Endothelial cell of umbilical vein (primary cell): ENCODE measurements around the gene NPTX1. TPM values are rescaled to one million over a fixed set of nuclear protein-coding genes. Genes with fewer than 3 reads are reported as not detected.

ENCODE experiments used
- BruUV-seq: library from RNA; stranded (reverse); fragments of 400-500 nt; replicated peaks from 2 replicates; lab custom pipeline; 2021; lab: Mats Ljungman, UMichigan
- CTCF ChIA-PET: fragments of 300-600, 350-600 bp; sonication (Branson Sonifier 250); formaldehyde crosslinking; loops from one replicate; lab custom pipeline; 2021; ENCODE audit warnings: antibody characterized with exemption, inconsistent platforms; lab: Charles Lee
- POLR2A ChIA-PET: fragments of 300-600, 350-600 bp; sonication (Branson Sonifier 250); formaldehyde crosslinking; loops from one replicate; lab custom pipeline; 2021; ENCODE audit warnings: antibody characterized with exemption, inconsistent platforms; lab: Charles Lee
- DNase-seq: peaks from one replicate; pipeline ENCODE4 v3.0.0-alpha.2; 2011; ENCODE audit warnings: low read depth, low spot score
- FAIRE-seq: peaks from 2 replicates; lab custom pipeline; 2011; peaks lifted over from hg19 to GRCh38; lab: Jason Lieb, UNC
- H2AFZ ChIP-seq: 2 replicates; pipeline ENCODE4 v1.6.0; 2012; ENCODE audit warnings: low read depth, low read length, control low read depth, inconsistent platforms
- H3K27ac ChIP-seq: 2 replicates; pipeline ENCODE4 v1.5.1; 2011; ENCODE audit warnings: low read depth, mild to moderate bottlenecking, control low read depth, low read length, moderate library complexity; ENCODE audit not compliant: insufficient read depth
- H3K27me3 ChIP-seq, 2 experiments: 2 replicates each; pipeline versions ENCODE4 v1.6.0 to v1.6.1; 2011; ENCODE audit warnings: low read length in 2 of 2, mixed read lengths in 1 of 2; ENCODE audit not compliant: control insufficient read depth in 2 of 2, insufficient read depth in 2 of 2
- H3K36me3 ChIP-seq, 2 experiments: 2 replicates in 1 of 2; 3 replicates in 1 of 2; pipeline ENCODE4 v1.5.1; 2011; ENCODE audit warnings: low read length in 2 of 2, mild to moderate bottlenecking in 1 of 2, moderate library complexity in 1 of 2; ENCODE audit not compliant: control insufficient read depth in 2 of 2, insufficient read depth in 2 of 2; ENCODE audit errors: extremely low read depth in 1 of 2
- H3K4me1 ChIP-seq: 3 replicates; pipeline ENCODE4 v1.5.1; 2011; ENCODE audit warnings: mild to moderate bottlenecking, low read length; ENCODE audit not compliant: control insufficient read depth, insufficient read depth; ENCODE audit errors: extremely low read depth
- H3K4me2 ChIP-seq: 2 replicates; pipeline ENCODE4 v1.6.1; 2011; ENCODE audit warnings: low read length, control low read depth, mixed read lengths; ENCODE audit not compliant: insufficient read depth
- H3K4me3 ChIP-seq, 3 experiments: fragments of 200-600 bp in 1 of 3; sonication (generic), shearing (Covaris generic) in 1 of 3; replicated peaks in 1 of 3; 2 replicates each; pipeline ENCODE4 v1.5.1; 2011 to 2016; ENCODE audit warnings: control low read depth in 3 of 3, low read length in 3 of 3, mild to moderate bottlenecking in 2 of 3, inconsistent platforms in 1 of 3, low read depth in 1 of 3, moderate library complexity in 1 of 3; ENCODE audit not compliant: insufficient read depth in 1 of 3
- H3K79me2 ChIP-seq: 2 replicates; pipeline ENCODE4 v1.6.0; 2012; ENCODE audit warnings: low read length, inconsistent platforms; ENCODE audit not compliant: control insufficient read depth, insufficient read depth
- H3K9ac ChIP-seq: replicated peaks from 2 replicates; pipeline ENCODE3; 2011; ENCODE audit warnings: low read length, control low read depth; ENCODE audit not compliant: insufficient read depth; ENCODE audit errors: extremely low read depth
- H3K9me1 ChIP-seq: replicated peaks from 3 replicates; pipeline ENCODE4 v1.6.0; 2011; ENCODE audit warnings: mild to moderate bottlenecking, low read length; ENCODE audit not compliant: control insufficient read depth, insufficient read depth; ENCODE audit errors: extremely low read depth
- H3K9me3 ChIP-seq: replicated peaks from 2 replicates; pipeline ENCODE4 v1.5.1; 2012; ENCODE audit warnings: low read length, inconsistent platforms; ENCODE audit not compliant: control insufficient read depth, insufficient read depth
- H4K20me1 ChIP-seq: replicated peaks from 2 replicates; pipeline ENCODE3; 2011; ENCODE audit warnings: mild to moderate bottlenecking, low read length; ENCODE audit not compliant: control insufficient read depth, insufficient read depth; ENCODE audit errors: extremely low read depth
- CTCF ChIP-seq, 2 donors: IDR thresholded peaks; 1 replicate in 1 of 2; 2 replicates in 1 of 2; pipeline ENCODE4 v1.5.1; 2011; ENCODE audit warnings: low read length in 2 of 2, mild to moderate bottlenecking in 2 of 2, moderate library complexity in 2 of 2, control low read depth in 1 of 2, inconsistent platforms in 1 of 2, low read depth in 1 of 2; ENCODE audit not compliant: insufficient read depth in 1 of 2; ENCODE audit errors: extremely low read depth in 1 of 2
- EZH2 ChIP-seq: IDR thresholded peaks from 2 replicates; pipeline ENCODE4 v1.6.1; 2012; ENCODE audit warnings: borderline replicate concordance, low read depth, mild to moderate bottlenecking, moderate library complexity, low read length, inconsistent platforms; ENCODE audit not compliant: severe bottlenecking
- FOS ChIP-seq: IDR thresholded peaks from 2 replicates; pipeline ENCODE4 v1.6.1; 2011; ENCODE audit warnings: mild to moderate bottlenecking, low read length, moderate library complexity, borderline replicate concordance; ENCODE audit not compliant: insufficient read depth
- GATA2 ChIP-seq: IDR thresholded peaks from 2 replicates; pipeline ENCODE4 v1.7.0; 2011; ENCODE audit warnings: low read depth, mild to moderate bottlenecking, moderate library complexity, mixed read lengths, low read length; ENCODE audit not compliant: insufficient read length, insufficient read depth
- JUN ChIP-seq: IDR thresholded peaks from 2 replicates; pipeline ENCODE4 v1.6.1; 2011; ENCODE audit warnings: borderline replicate concordance, low read depth; ENCODE audit not compliant: insufficient read length, insufficient read depth
- MAX ChIP-seq: IDR thresholded peaks from 2 replicates; pipeline ENCODE4 v1.6.1; 2011; ENCODE audit not compliant: insufficient read depth, insufficient read length
- MYC ChIP-seq: IDR thresholded peaks from one replicate; pipeline ENCODE4 v1.6.1; 2011; ENCODE audit warnings: mild to moderate bottlenecking, low read depth, low read length
- POLR2A ChIP-seq: IDR thresholded peaks from 2 replicates; pipeline ENCODE4 v1.6.1; 2012; ENCODE audit warnings: low read depth, mild to moderate bottlenecking, control low read depth, low read length
- POLR2AphosphoS5 ChIP-seq: IDR thresholded peaks from 2 replicates; pipeline ENCODE4 v1.6.1; 2012; ENCODE audit warnings: low read depth, mild to moderate bottlenecking, control low read depth, low read length, moderate library complexity; ENCODE audit not compliant: insufficient read depth
- dilution Hi-C: fragments of 300-500 bp; cut with MboI; formaldehyde crosslinking; loops from one replicate; pipeline ENCODE4 v1.15.0; 2019; ENCODE audit warnings: low sequenced_read_pairs; ENCODE audit not compliant: extremely low pct_ligation_motif_present
- intact Hi-C: fragments of 100-400 bp; cut with micrococcal nuclease; formaldehyde crosslinking; loops from one replicate; pipeline ENCODE4 v1.10.0; 2022
- polyA plus RNA-seq, 4 experiments: library from polyadenylated mRNA; depleted of rRNA in 3 of 4; stranded (reverse) in 3 of 4; unstranded in 1 of 4; fragments of >200 nt; gene quantifications; 2 replicates each; pipeline versions ENCODE4 v1.2.1 to v1.2.3, GENCODE V29; 2011 to 2012; ENCODE audit warnings: missing spikeins in 1 of 4
- total RNA-seq: library from RNA; stranded (reverse); gene quantifications from 2 replicates; pipeline ENCODE4 v1.2.3, GENCODE V29; 2021

The NPTX1 gene
- total and polyA plus RNA-seq, 2 donors (not counting 3 experiments of a cell fraction or from before 2014, with no cell fraction given) = 0.03 TPM; not detected in 1

GRCh38 chr17:80421381-80422090 is 54.9 kb downstream of the NPTX1 start:
- no peak for FAIRE-seq
- dilution Hi-C loops (no loop called here), intact Hi-C loops (loop anchor here (10.0 kb wide), 1 partner anchor 343 kb away; no protein-coding TSS in a partner anchor)
- Histone ChIP-seq H3K4me3 (no peak overlapping the region), H4K20me1 (no peaks in the 10 kb centered on the region), H3K9me3 (no peaks in the 10 kb centered on the region), H3K27me3 (no peaks in the 10 kb centered on the region), H3K27ac (no peak overlapping the region), H3K4me1 (no peaks in the 10 kb centered on the region), H2AFZ (no peak overlapping the region), H3K9me1 (no peaks in the 10 kb centered on the region), H3K36me3 (peaks cover 0 to 6% of the 10 kb centered on the region in 2 experiments), H3K4me2 (no peak overlapping the region), H3K9ac (no peak overlapping the region), H3K79me2 (no peaks in the 10 kb centered on the region)
- no peak for TF ChIP-seq JUN
- no peak for TF ChIP-seq GATA2
- TF ChIP-seq CTCF (IDR thresholded peaks at IDR 0.05; ENCODE audit: extremely low read depth in 1 of 2, insufficient read depth in 1 of 2, low read depth in 1 of 2, low read length in 2 of 2) = no peak
- TF ChIP-seq POLR2AphosphoS5 = no peak
- TF ChIP-seq POLR2A = no peak
- TF ChIP-seq MAX = no peak
- TF ChIP-seq FOS = no peak
- TF ChIP-seq EZH2 = no peak
- no peak for TF ChIP-seq MYC
- no TSS peak for BruUV-seq
- CTCF ChIA-PET = interaction anchor here (1.3 kb wide), 1 partner anchor 560 kb away, joined by 3 read pairs; no protein-coding TSS in a partner anchor
- DNase-seq = no peak
- POLR2A ChIA-PET = no interaction called here
